ENCODE results near the gene BRF1. TPM values are rescaled to one million over a fixed set of nuclear protein-coding genes. Genes with fewer than 3 reads are reported as not detected.

The BRF1 gene
- total RNA-seq, 1 experiment from 2014 or later: 26.4 TPM

DNA sequence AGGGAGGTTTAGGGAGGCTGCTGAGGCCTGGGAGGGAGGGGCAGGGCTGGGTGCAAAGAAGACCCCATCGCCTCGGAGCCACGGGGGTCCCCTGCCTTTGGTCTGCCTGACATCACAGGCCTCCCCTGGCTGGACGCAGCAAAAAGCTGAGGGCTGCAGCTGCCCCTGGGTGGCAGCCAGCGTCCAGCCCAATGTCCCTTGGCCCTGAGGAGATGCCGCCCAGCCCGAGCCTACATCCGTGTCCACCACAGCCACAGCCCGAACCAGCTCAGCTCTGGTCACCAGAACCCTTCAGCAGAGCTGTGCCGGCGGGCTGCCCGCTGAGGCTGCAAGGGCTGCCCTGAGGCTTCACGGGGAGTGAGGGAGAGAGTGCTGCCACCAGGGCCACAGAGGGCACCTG, 121.6 kb downstream of the BRF1 start:
- Mint-ChIP-seq H3K36me3 (no peaks in the 10 kb centered on the region), H3K4me1 (peaks cover 3% of the 10 kb centered on the region; the same call in 1 of the 2 replicates), H3K9me3 (no peaks in the 10 kb centered on the region), H3K27me3 (ENCODE audit: low read depth) (peaks cover 24% of the 10 kb centered on the region), H3K27ac (no peak overlapping the region), H3K4me3 (no peak overlapping the region)
- ChIA-PET CTCF (interaction anchor here (3.3 to 8.3 kb wide), 2 partner anchors 9 to 302 kb away, joined by 14 to 107 read pairs; partner anchors contain the start of gene JAG2), POLR2A (no interaction called here)
- TF ChIP-seq, protein P1, sequence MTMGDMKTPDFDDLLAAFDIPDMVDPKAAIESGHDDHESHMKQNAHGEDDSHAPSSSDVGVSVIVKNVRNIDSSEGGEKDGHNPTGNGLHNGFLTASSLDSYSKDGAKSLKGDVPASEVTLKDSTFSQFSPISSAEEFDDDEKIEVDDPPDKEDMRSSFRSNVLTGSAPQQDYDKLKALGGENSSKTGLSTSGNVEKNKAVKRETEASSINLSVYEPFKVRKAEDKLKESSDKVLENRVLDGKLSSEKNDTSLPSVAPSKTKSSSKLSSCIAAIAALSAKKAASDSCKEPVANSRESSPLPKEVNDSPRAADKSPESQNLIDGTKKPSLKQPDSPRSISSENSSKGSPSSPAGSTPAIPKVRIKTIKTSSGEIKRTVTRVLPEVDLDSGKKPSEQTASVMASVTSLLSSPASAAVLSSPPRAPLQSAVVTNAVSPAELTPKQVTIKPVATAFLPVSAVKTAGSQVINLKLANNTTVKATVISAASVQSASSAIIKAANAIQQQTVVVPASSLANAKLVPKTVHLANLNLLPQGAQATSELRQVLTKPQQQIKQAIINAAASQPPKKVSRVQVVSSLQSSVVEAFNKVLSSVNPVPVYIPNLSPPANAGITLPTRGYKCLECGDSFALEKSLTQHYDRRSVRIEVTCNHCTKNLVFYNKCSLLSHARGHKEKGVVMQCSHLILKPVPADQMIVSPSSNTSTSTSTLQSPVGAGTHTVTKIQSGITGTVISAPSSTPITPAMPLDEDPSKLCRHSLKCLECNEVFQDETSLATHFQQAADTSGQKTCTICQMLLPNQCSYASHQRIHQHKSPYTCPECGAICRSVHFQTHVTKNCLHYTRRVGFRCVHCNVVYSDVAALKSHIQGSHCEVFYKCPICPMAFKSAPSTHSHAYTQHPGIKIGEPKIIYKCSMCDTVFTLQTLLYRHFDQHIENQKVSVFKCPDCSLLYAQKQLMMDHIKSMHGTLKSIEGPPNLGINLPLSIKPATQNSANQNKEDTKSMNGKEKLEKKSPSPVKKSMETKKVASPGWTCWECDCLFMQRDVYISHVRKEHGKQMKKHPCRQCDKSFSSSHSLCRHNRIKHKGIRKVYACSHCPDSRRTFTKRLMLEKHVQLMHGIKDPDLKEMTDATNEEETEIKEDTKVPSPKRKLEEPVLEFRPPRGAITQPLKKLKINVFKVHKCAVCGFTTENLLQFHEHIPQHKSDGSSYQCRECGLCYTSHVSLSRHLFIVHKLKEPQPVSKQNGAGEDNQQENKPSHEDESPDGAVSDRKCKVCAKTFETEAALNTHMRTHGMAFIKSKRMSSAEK (CRISPR knock-in tag; IDR thresholded peaks at IDR 0.05; ENCODE audit: borderline replicate concordance): no peak
- TF ChIP-seq HMGA2 (CRISPR knock-in tag; IDR thresholded peaks at IDR 0.05): no peak
- ATAC-seq (no peak), DNase-seq (ENCODE audit: low spot score) (no peak)

- no peak for ATAC-seq
- Mint-ChIP-seq H3K9me3 (no peaks in the 10 kb centered on the region), H3K4me3 (no peak overlapping the region), H3K27ac (no peak overlapping the region), H3K27me3 (ENCODE audit: low read depth) (peaks cover 24% of the 10 kb centered on the region), H3K36me3 (no peaks in the 10 kb centered on the region), H3K4me1 (peaks cover 3% of the 10 kb centered on the region; the same call in 1 of the 2 replicates)
- ChIA-PET POLR2A (no interaction called here), CTCF (interaction anchor here (8.3 kb wide), 1 partner anchor 9 kb away, joined by 107 read pairs; the partner anchor contains the start of gene JAG2)
- TF ChIP-seq, protein P2, sequence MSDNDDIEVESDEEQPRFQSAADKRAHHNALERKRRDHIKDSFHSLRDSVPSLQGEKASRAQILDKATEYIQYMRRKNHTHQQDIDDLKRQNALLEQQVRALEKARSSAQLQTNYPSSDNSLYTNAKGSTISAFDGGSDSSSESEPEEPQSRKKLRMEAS (CRISPR knock-in tag; IDR thresholded peaks at IDR 0.05): no peak
- no peak for TF ChIP-seq GRHL2 (CRISPR knock-in tag; IDR thresholded peaks at IDR 0.05; ENCODE audit: insufficient replicate concordance, severe bottlenecking)
- no peak for TF ChIP-seq ZNF317 (CRISPR knock-in tag; IDR thresholded peaks at IDR 0.05; ENCODE audit: borderline replicate concordance, low read depth)
- no peak for TF ChIP-seq NR3C1 (CRISPR knock-in tag; conservative IDR thresholded peaks at IDR 0.05; ENCODE audit: low read depth)
- TF ChIP-seq ZNF671 (CRISPR knock-in tag; IDR thresholded peaks at IDR 0.05): no peak
- TF ChIP-seq ZNF263 (CRISPR knock-in tag; IDR thresholded peaks at IDR 0.05; ENCODE audit: low read depth): no peak
- TF ChIP-seq CREM (CRISPR knock-in tag; IDR thresholded peaks at IDR 0.05): no peak
- TF ChIP-seq ETV6 (CRISPR knock-in tag; IDR thresholded peaks at IDR 0.05): no peak
- TF ChIP-seq SP1 (CRISPR knock-in tag; conservative IDR thresholded peaks at IDR 0.05): no peak
- no peak for TF ChIP-seq ZNF416 (CRISPR knock-in tag; IDR thresholded peaks at IDR 0.05)
- TF ChIP-seq ZNF396 (CRISPR knock-in tag; IDR thresholded peaks at IDR 0.05; ENCODE audit: borderline replicate concordance): no peak
- TF ChIP-seq TEAD4 (CRISPR knock-in tag; IDR thresholded peaks at IDR 0.05): no peak
- TF ChIP-seq ZNF423 (CRISPR knock-in tag; IDR thresholded peaks at IDR 0.05): no peak
- no peak for TF ChIP-seq NFATC4 (CRISPR knock-in tag; IDR thresholded peaks at IDR 0.05)
- TF ChIP-seq, protein P3, sequence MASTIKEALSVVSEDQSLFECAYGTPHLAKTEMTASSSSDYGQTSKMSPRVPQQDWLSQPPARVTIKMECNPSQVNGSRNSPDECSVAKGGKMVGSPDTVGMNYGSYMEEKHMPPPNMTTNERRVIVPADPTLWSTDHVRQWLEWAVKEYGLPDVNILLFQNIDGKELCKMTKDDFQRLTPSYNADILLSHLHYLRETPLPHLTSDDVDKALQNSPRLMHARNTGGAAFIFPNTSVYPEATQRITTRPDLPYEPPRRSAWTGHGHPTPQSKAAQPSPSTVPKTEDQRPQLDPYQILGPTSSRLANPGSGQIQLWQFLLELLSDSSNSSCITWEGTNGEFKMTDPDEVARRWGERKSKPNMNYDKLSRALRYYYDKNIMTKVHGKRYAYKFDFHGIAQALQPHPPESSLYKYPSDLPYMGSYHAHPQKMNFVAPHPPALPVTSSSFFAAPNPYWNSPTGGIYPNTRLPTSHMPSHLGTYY (CRISPR knock-in tag; IDR thresholded peaks at IDR 0.05): no peak
- no peak for TF ChIP-seq ATF3 (CRISPR knock-in tag; conservative IDR thresholded peaks at IDR 0.05)
- TF ChIP-seq ZMAT4 (CRISPR knock-in tag; IDR thresholded peaks at IDR 0.05): no peak
- no peak for TF ChIP-seq RORB (CRISPR knock-in tag; IDR thresholded peaks at IDR 0.05)
- TF ChIP-seq, protein P4, sequence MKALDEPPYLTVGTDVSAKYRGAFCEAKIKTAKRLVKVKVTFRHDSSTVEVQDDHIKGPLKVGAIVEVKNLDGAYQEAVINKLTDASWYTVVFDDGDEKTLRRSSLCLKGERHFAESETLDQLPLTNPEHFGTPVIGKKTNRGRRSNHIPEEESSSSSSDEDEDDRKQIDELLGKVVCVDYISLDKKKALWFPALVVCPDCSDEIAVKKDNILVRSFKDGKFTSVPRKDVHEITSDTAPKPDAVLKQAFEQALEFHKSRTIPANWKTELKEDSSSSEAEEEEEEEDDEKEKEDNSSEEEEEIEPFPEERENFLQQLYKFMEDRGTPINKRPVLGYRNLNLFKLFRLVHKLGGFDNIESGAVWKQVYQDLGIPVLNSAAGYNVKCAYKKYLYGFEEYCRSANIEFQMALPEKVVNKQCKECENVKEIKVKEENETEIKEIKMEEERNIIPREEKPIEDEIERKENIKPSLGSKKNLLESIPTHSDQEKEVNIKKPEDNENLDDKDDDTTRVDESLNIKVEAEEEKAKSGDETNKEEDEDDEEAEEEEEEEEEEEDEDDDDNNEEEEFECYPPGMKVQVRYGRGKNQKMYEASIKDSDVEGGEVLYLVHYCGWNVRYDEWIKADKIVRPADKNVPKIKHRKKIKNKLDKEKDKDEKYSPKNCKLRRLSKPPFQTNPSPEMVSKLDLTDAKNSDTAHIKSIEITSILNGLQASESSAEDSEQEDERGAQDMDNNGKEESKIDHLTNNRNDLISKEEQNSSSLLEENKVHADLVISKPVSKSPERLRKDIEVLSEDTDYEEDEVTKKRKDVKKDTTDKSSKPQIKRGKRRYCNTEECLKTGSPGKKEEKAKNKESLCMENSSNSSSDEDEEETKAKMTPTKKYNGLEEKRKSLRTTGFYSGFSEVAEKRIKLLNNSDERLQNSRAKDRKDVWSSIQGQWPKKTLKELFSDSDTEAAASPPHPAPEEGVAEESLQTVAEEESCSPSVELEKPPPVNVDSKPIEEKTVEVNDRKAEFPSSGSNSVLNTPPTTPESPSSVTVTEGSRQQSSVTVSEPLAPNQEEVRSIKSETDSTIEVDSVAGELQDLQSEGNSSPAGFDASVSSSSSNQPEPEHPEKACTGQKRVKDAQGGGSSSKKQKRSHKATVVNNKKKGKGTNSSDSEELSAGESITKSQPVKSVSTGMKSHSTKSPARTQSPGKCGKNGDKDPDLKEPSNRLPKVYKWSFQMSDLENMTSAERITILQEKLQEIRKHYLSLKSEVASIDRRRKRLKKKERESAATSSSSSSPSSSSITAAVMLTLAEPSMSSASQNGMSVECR (CRISPR knock-in tag; IDR thresholded peaks at IDR 0.05; ENCODE audit: borderline replicate concordance): no peak
- TF ChIP-seq PREB (CRISPR knock-in tag; IDR thresholded peaks at IDR 0.05; ENCODE audit: borderline replicate concordance): no peak
- DNase-seq (ENCODE audit: low spot score): no peak
Measured at GRCh38 chr14:105178868-105179140, 122.0 kb downstream of the BRF1 start.

Measured in WTC11 (cell line).